PC-3 (cell line): ENCODE data around the gene ID4. TPM values are rescaled to one million over a fixed set of nuclear protein-coding genes. Genes with fewer than 3 reads are reported as not detected.

Experiments used
- ATAC-seq: fragments of 200-7000 bp; cut with Tn5 transposase; 2 replicates; pipeline ENCODE4 v1.9.1; 2020; ENCODE audit warnings: mild to moderate bottlenecking, moderate library complexity
- BruUV-seq: library from RNA; stranded (reverse); fragments of 400-500 nt; replicated peaks from 2 replicates; lab custom pipeline; 2021; lab: Mats Ljungman, UMichigan
- CTCF ChIA-PET: fragments of 300-600 bp; sonication (Branson Sonifier 250); formaldehyde crosslinking; loops from one replicate; lab custom pipeline; 2022; ENCODE audit warnings: antibody characterized with exemption; lab: Charles Lee
- POLR2A ChIA-PET: fragments of 300-600 bp; sonication (Branson Sonifier 250); formaldehyde crosslinking; loops from one replicate; lab custom pipeline; 2022; ENCODE audit warnings: antibody characterized with exemption; ENCODE audit not compliant: unreplicated experiment; lab: Charles Lee
- DNase-seq: peaks from one replicate; pipeline ENCODE4 v3.0.0-alpha.2; 2015
- H2AFZ ChIP-seq: fragments of 300-600 bp; sonication (generic); 2 replicates; pipeline ENCODE4 v1.6.0; 2016; ENCODE audit warnings: antibody characterized with exemption, low read length
- H3F3A ChIP-seq: fragments of 300-600 bp; sonication (generic); one replicate; pipeline ENCODE4 v1.6.0; 2017; ENCODE audit warnings: antibody characterized with exemption, low read length, control low read depth, mild to moderate bottlenecking; ENCODE audit not compliant: unreplicated experiment
- H3K27ac ChIP-seq: fragments of 300-600 bp; sonication (generic); 2 replicates; pipeline ENCODE4 v1.5.1; 2016; ENCODE audit warnings: mild to moderate bottlenecking, low read length
- H3K27me3 ChIP-seq: fragments of 300-600 bp; sonication (generic); 2 replicates; pipeline ENCODE4 v1.6.1; 2016; ENCODE audit warnings: low read length, mixed read lengths
- H3K36me3 ChIP-seq: fragments of 300-600 bp; sonication (generic); 2 replicates; pipeline ENCODE4 v1.6.1; 2016; ENCODE audit warnings: low read depth, mixed run types, low read length, mixed read lengths
- H3K4me1 ChIP-seq: fragments of 300-600 bp; sonication (generic); 2 replicates; pipeline ENCODE4 v1.5.1; 2016; ENCODE audit warnings: low read length; ENCODE audit not compliant: insufficient read depth
- H3K4me2 ChIP-seq: fragments of 300-600 bp; sonication (generic); 2 replicates; pipeline ENCODE4 v1.6.0; 2016; ENCODE audit warnings: low read length
- H3K4me3 ChIP-seq: fragments of 300-600 bp; sonication (generic); 2 replicates; pipeline ENCODE4 v1.5.1; 2016; ENCODE audit warnings: mild to moderate bottlenecking, low read length, mixed read lengths
- H3K79me2 ChIP-seq: fragments of 300-600 bp; sonication (generic); 2 replicates; pipeline ENCODE4 v1.6.1; 2017; ENCODE audit warnings: low read length, mixed read lengths
- H3K9ac ChIP-seq: fragments of 300-600 bp; sonication (generic); 2 replicates; pipeline ENCODE4 v1.6.0; 2016; ENCODE audit warnings: mild to moderate bottlenecking, low read length
- H3K9me2 ChIP-seq: fragments of 300-600 bp; sonication (generic); replicated peaks from 2 replicates; pipeline ENCODE4 v1.6.1; 2016; ENCODE audit warnings: mixed run types, low read length, mixed read lengths
- H3K9me3 ChIP-seq: fragments of 300-600 bp; sonication (generic); 2 replicates; pipeline ENCODE4 v1.6.1; 2016; ENCODE audit warnings: low read length, mixed read lengths
- H4K20me1 ChIP-seq: fragments of 300-600 bp; sonication (generic); 2 replicates; pipeline ENCODE4 v1.6.1; 2016; ENCODE audit warnings: low read length, mixed read lengths
- CTCF ChIP-seq: fragments of 300-600 bp; sonication (generic); conservative IDR thresholded peaks from 2 replicates; pipeline ENCODE4 v1.5.1; 2017; ENCODE audit warnings: antibody characterized with exemption, low read depth, mild to moderate bottlenecking, low read length
- EZH2 ChIP-seq: fragments of 300-600 bp; sonication (generic); IDR thresholded peaks from one replicate; pipeline ENCODE4 v1.6.1; 2017; ENCODE audit warnings: antibody characterized with exemption, mild to moderate bottlenecking, low read length; ENCODE audit not compliant: unreplicated experiment
- EZH2phosphoT487 ChIP-seq: fragments of 300-600 bp; sonication (generic); IDR thresholded peaks from 2 replicates; pipeline ENCODE4 v1.6.1; 2018; ENCODE audit warnings: mild to moderate bottlenecking, antibody characterized with exemption, low read length, borderline replicate concordance
- intact Hi-C: fragments of 100-400 bp; cut with micrococcal nuclease; formaldehyde crosslinking; loops from 2 replicates; pipeline ENCODE4 v1.9.0; 2023
- total RNA-seq: library from RNA; depleted of rRNA; stranded (reverse); fragments of >200 nt; gene quantifications from 2 replicates; pipeline ENCODE4 v1.2.3, GENCODE V29; 2014

ID4 gene
- total RNA-seq, 1 experiment from 2014 or later = 1.4 TPM

GRCh38 chr6:19803331-19804204 is 33.6 kb upstream of the ID4 start:
- H3K4me2 ChIP-seq = peak overlapping the region; percentile 81
- DNase-seq (peak; percentile 50), ATAC-seq (peak; percentile 7; the same call in 1 of the 2 replicates)
- peak overlapping the region; percentile 41 for H3K27ac ChIP-seq
- no TSS peak for BruUV-seq
- no peaks in the 10 kb centered on the region for H3K9me3 ChIP-seq
- CTCF ChIA-PET = no interaction called here
- H3K36me3 ChIP-seq = no peaks in the 10 kb centered on the region
- no peaks in the 10 kb centered on the region for H3F3A ChIP-seq
- no peaks in the 10 kb centered on the region for H4K20me1 ChIP-seq
- peak overlapping the region; percentile 82 for H3K4me3 ChIP-seq
- H3K79me2 ChIP-seq = no peaks in the 10 kb centered on the region
- POLR2A ChIA-PET = no interaction called here
- no peaks in the 10 kb centered on the region for H3K27me3 ChIP-seq
- peak overlapping the region; percentile 57 for H2AFZ ChIP-seq
- peak overlapping the region; percentile 59 for H3K9ac ChIP-seq
- TF ChIP-seq CTCF = no peak
- TF ChIP-seq EZH2 = no peak
- H3K4me1 ChIP-seq = peaks cover 23% of the 10 kb centered on the region
- H3K9me2 ChIP-seq = no peaks in the 10 kb centered on the region
- intact Hi-C loops = loop anchor here (1.0 to 2.0 kb wide), 3 partner anchors 8 to 331 kb away; no protein-coding TSS in a partner anchor

GRCh38 chr6:19804205-19805128 is 32.7 kb upstream of the ID4 start:
- H3K9me2 ChIP-seq = no peaks in the 10 kb centered on the region
- peak overlapping the region; percentile 82 for H3K4me3 ChIP-seq
- DNase-seq (peak; percentile 94), ATAC-seq (peak; percentile 93)
- peak overlapping the region; percentile 88 for H2AFZ ChIP-seq
- TF ChIP-seq EZH2phosphoT487 (no peak), EZH2 (no peak), CTCF (no peak)
- H3K4me1 ChIP-seq = peaks cover 23% of the 10 kb centered on the region
- no peaks in the 10 kb centered on the region for H4K20me1 ChIP-seq
- H3K79me2 ChIP-seq = no peaks in the 10 kb centered on the region
- CTCF ChIA-PET = interaction anchor here (0.6 kb wide), 1 partner anchor 71 kb away, joined by 4 read pairs; no protein-coding TSS in a partner anchor
- POLR2A ChIA-PET = interaction anchor here (0.5 to 0.7 kb wide), 3 partner anchors 149 to 424 kb away, joined by 3 to 4 read pairs (median 4); no protein-coding TSS in a partner anchor
- no peaks in the 10 kb centered on the region for H3K9me3 ChIP-seq
- H3K27ac ChIP-seq = peak overlapping the region; percentile 58
- H3F3A ChIP-seq = no peaks in the 10 kb centered on the region
- intact Hi-C loops = loop anchor here (1.0 to 2.0 kb wide), 2 partner anchors 9 to 332 kb away; no protein-coding TSS in a partner anchor
- H3K9ac ChIP-seq = peak overlapping the region; percentile 77
- H3K27me3 ChIP-seq = no peaks in the 10 kb centered on the region
- H3K36me3 ChIP-seq = no peaks in the 10 kb centered on the region
- TSS peak; percentile 84 for BruUV-seq
- peak overlapping the region; percentile 81 for H3K4me2 ChIP-seq
